ENCODE data around the gene OXCT2. TPM values are rescaled to one million over a fixed set of nuclear protein-coding genes. Genes with fewer than 3 reads are reported as not detected.

The OXCT2 gene
- total RNA-seq, 1 experiment from 2014 or later: 2.3 TPM

- Mint-ChIP-seq H3K4me1 (peaks cover 7% of the 10 kb centered on the region), H3K4me3 (no peak overlapping the region), H3K9me3 (no peaks in the 10 kb centered on the region), H3K36me3 (no peaks in the 10 kb centered on the region), H3K27me3 (ENCODE audit: low read depth) (peaks cover 53% of the 10 kb centered on the region), H3K27ac (no peak overlapping the region)
- CTCF ChIA-PET: no interaction called here
- no peak for TF ChIP-seq FOXK1 (CRISPR knock-in tag; IDR thresholded peaks at IDR 0.05)
- TF ChIP-seq CREM (CRISPR knock-in tag; IDR thresholded peaks at IDR 0.05): no peak
- no peak for TF ChIP-seq SP1 (CRISPR knock-in tag; conservative IDR thresholded peaks at IDR 0.05)
- no peak for TF ChIP-seq TP53 (CRISPR knock-in tag; IDR thresholded peaks at IDR 0.05)
- TF ChIP-seq, protein P1, sequence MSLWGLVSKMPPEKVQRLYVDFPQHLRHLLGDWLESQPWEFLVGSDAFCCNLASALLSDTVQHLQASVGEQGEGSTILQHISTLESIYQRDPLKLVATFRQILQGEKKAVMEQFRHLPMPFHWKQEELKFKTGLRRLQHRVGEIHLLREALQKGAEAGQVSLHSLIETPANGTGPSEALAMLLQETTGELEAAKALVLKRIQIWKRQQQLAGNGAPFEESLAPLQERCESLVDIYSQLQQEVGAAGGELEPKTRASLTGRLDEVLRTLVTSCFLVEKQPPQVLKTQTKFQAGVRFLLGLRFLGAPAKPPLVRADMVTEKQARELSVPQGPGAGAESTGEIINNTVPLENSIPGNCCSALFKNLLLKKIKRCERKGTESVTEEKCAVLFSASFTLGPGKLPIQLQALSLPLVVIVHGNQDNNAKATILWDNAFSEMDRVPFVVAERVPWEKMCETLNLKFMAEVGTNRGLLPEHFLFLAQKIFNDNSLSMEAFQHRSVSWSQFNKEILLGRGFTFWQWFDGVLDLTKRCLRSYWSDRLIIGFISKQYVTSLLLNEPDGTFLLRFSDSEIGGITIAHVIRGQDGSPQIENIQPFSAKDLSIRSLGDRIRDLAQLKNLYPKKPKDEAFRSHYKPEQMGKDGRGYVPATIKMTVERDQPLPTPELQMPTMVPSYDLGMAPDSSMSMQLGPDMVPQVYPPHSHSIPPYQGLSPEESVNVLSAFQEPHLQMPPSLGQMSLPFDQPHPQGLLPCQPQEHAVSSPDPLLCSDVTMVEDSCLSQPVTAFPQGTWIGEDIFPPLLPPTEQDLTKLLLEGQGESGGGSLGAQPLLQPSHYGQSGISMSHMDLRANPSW (CRISPR knock-in tag; conservative IDR thresholded peaks at IDR 0.05; ENCODE audit: low read depth): no peak
- TF ChIP-seq, protein P2, sequence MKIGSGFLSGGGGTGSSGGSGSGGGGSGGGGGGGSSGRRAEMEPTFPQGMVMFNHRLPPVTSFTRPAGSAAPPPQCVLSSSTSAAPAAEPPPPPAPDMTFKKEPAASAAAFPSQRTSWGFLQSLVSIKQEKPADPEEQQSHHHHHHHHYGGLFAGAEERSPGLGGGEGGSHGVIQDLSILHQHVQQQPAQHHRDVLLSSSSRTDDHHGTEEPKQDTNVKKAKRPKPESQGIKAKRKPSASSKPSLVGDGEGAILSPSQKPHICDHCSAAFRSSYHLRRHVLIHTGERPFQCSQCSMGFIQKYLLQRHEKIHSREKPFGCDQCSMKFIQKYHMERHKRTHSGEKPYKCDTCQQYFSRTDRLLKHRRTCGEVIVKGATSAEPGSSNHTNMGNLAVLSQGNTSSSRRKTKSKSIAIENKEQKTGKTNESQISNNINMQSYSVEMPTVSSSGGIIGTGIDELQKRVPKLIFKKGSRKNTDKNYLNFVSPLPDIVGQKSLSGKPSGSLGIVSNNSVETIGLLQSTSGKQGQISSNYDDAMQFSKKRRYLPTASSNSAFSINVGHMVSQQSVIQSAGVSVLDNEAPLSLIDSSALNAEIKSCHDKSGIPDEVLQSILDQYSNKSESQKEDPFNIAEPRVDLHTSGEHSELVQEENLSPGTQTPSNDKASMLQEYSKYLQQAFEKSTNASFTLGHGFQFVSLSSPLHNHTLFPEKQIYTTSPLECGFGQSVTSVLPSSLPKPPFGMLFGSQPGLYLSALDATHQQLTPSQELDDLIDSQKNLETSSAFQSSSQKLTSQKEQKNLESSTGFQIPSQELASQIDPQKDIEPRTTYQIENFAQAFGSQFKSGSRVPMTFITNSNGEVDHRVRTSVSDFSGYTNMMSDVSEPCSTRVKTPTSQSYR (CRISPR knock-in tag; IDR thresholded peaks at IDR 0.05): no peak
- no peak for TF ChIP-seq ZMAT4 (CRISPR knock-in tag; IDR thresholded peaks at IDR 0.05)
- TF ChIP-seq, protein P3, sequence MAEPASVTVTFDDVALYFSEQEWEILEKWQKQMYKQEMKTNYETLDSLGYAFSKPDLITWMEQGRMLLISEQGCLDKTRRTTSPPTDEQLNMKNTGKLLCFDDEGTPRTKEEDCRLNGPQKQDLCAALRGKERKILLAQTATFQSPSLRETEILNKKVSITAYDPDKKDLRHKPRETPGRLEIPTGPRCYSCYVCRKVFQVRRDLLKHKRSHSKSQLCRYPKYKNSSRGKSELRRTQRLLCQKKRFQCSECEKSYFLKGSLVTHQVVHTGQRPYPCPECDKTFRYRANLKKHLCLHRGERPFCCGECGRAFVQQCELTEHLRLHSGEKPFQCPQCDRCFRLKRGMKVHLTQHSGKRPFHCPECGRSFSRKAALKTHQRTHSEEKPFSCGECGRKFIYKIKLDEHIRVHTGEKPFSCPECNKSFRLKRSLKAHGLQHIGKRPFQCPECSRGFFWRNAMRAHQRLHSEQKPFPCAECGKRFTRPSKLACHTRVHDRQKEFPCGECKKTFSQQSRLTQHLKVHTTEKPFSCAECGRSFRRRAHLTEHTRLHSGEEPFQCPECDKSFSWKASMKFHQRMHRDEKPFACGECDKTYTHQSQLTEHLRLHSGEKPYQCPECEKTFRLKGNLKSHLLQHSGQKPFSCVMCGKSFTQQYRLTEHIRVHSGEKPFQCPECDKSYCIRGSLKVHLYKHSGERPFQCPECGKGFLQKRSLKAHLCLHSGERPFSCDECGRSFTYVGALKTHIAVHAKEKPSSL (CRISPR knock-in tag; conservative IDR thresholded peaks at IDR 0.05): no peak
- no peak for TF ChIP-seq GTF2I (CRISPR knock-in tag; conservative IDR thresholded peaks at IDR 0.05)
- TF ChIP-seq, protein P4, sequence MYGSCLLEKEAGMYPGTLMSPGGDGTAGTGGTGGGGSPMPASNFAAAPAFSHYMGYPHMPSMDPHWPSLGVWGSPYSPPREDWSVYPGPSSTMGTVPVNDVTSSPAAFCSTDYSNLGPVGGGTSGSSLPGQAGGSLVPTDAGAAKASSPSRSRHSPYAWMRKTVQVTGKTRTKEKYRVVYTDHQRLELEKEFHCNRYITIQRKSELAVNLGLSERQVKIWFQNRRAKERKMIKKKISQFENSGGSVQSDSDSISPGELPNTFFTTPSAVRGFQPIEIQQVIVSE (CRISPR knock-in tag; IDR thresholded peaks at IDR 0.05; ENCODE audit: borderline replicate concordance): no peak
- TF ChIP-seq MXD4 (CRISPR knock-in tag; IDR thresholded peaks at IDR 0.05; ENCODE audit: borderline replicate concordance): no peak
- no peak for TF ChIP-seq GRHL2 (CRISPR knock-in tag; IDR thresholded peaks at IDR 0.05; ENCODE audit: insufficient replicate concordance, severe bottlenecking)
- TF ChIP-seq ZNF512 (CRISPR knock-in tag; IDR thresholded peaks at IDR 0.05; ENCODE audit: borderline replicate concordance): no peak
- no peak for TF ChIP-seq SMAD4 (CRISPR knock-in tag; IDR thresholded peaks at IDR 0.05)
- DNase-seq (ENCODE audit: low spot score) (no peak), ATAC-seq (no peak)
- POLR2A ChIA-PET: no interaction called here
Observed at GRCh38 chr1:39795651-39796050, 24.5 kb upstream of the OXCT2 start.

GRCh38 chr1:39791838-39792237 lies 20.7 kb upstream of the OXCT2 start:
- Mint-ChIP-seq H3K9me3 (no peaks in the 10 kb centered on the region), H3K27ac (no peak overlapping the region), H3K4me3 (no peak overlapping the region), H3K27me3 (ENCODE audit: low read depth) (peaks cover 62% of the 10 kb centered on the region), H3K4me1 (peaks cover 12% of the 10 kb centered on the region), H3K36me3 (no peaks in the 10 kb centered on the region)
- POLR2A ChIA-PET: no interaction called here
- DNase-seq (ENCODE audit: low spot score): no peak
- CTCF ChIA-PET: no interaction called here
- ATAC-seq: no peak
- TF ChIP-seq E2F1 (CRISPR knock-in tag; IDR thresholded peaks at IDR 0.05) (no peak), SMAD4 (CRISPR knock-in tag; IDR thresholded peaks at IDR 0.05) (no peak)
- TF ChIP-seq, protein P5, sequence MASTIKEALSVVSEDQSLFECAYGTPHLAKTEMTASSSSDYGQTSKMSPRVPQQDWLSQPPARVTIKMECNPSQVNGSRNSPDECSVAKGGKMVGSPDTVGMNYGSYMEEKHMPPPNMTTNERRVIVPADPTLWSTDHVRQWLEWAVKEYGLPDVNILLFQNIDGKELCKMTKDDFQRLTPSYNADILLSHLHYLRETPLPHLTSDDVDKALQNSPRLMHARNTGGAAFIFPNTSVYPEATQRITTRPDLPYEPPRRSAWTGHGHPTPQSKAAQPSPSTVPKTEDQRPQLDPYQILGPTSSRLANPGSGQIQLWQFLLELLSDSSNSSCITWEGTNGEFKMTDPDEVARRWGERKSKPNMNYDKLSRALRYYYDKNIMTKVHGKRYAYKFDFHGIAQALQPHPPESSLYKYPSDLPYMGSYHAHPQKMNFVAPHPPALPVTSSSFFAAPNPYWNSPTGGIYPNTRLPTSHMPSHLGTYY (CRISPR knock-in tag; IDR thresholded peaks at IDR 0.05): no peak
